Measurements from ENCODE around the gene DYNLRB1.

Gene DYNLRB1

GRCh38 chr20:34558320-34559218, 42.3 kb downstream of the DYNLRB1 start, which contains the start of gene MAP1LC3A:
Gene MAP1LC3A, plus strand, starts transcription at chr20:34558718. Its CDS starts 151 bp downstream, at chr20:34558869.
- DNase-seq (ENCODE audit: low spot score): peak; percentile 98

GRCh38 chr20:34559311-34560140, 43.3 kb downstream of the DYNLRB1 start:
- no peak for DNase-seq (ENCODE audit: low spot score)

GRCh38 chr20:34560141-34560523, 43.9 kb downstream of the DYNLRB1 start:
- DNase-seq (ENCODE audit: low spot score): no peak

GRCh38 chr20:34560614-34561013, 44.4 kb downstream of the DYNLRB1 start:
- DNase-seq (ENCODE audit: low spot score): no peak

GRCh38 chr20:34561661-34562060, 45.4 kb downstream of the DYNLRB1 start:
- DNase-seq (ENCODE audit: low spot score): no peak

GRCh38 chr20:34562641-34563040, 46.4 kb downstream of the DYNLRB1 start:
- DNase-seq (ENCODE audit: low spot score): peak; percentile 50

- DNase-seq (ENCODE audit: low spot score): no peak
Observed at GRCh38 chr20:34564833-34565232, 48.6 kb downstream of the DYNLRB1 start.

GRCh38 chr20:34566978-34567891, 51.0 kb downstream of the DYNLRB1 start:
- no peak for DNase-seq (ENCODE audit: low spot score)

- no peak for DNase-seq (ENCODE audit: low spot score)
Observed at GRCh38 chr20:34567892-34568865, 52.0 kb downstream of the DYNLRB1 start.

- no peak for DNase-seq (ENCODE audit: low spot score)
Observed at GRCh38 chr20:34569598-34569997, 53.4 kb downstream of the DYNLRB1 start.

- DNase-seq (ENCODE audit: low spot score): peak; percentile 24
Observed at GRCh38 chr20:34570859-34571306, 54.7 kb downstream of the DYNLRB1 start.

GRCh38 chr20:34571753-34572152, 55.5 kb downstream of the DYNLRB1 start:
- DNase-seq (ENCODE audit: low spot score): no peak

- DNase-seq (ENCODE audit: low spot score): no peak
Observed at GRCh38 chr20:34573541-34574300, 57.5 kb downstream of the DYNLRB1 start.

- DNase-seq (ENCODE audit: low spot score): no peak
Observed at GRCh38 chr20:34574426-34574825, 58.2 kb downstream of the DYNLRB1 start.

GRCh38 chr20:34574861-34575260, 58.6 kb downstream of the DYNLRB1 start:
- no peak for DNase-seq (ENCODE audit: low spot score)

GRCh38 chr20:34575271-34575670, 59.0 kb downstream of the DYNLRB1 start:
- no peak for DNase-seq (ENCODE audit: low spot score)

GRCh38 chr20:34575756-34576155, 59.5 kb downstream of the DYNLRB1 start:
- DNase-seq (ENCODE audit: low spot score): no peak

- DNase-seq (ENCODE audit: low spot score): no peak
Observed at GRCh38 chr20:34577061-34577460, 60.8 kb downstream of the DYNLRB1 start.

- no peak for DNase-seq (ENCODE audit: low spot score)
Observed at GRCh38 chr20:34578025-34578424, 61.8 kb downstream of the DYNLRB1 start.

- DNase-seq (ENCODE audit: low spot score): no peak
Observed at GRCh38 chr20:34578521-34578920, 62.3 kb downstream of the DYNLRB1 start.
